Cerebellar nuclear complex (tissue), 1 donor: ENCODE measurements around the gene EEF1B2.
"Not testable (repeated sequence)": the region's sequence is repeated elsewhere in the genome, so short reads cannot be mapped to it uniquely, and the experiment has no call there.

Source experiments
- DNase-seq, 2 experiments: peaks; one replicate each; lab custom pipeline; 2025; lab: John Stamatoyannopoulos, UW

EEF1B2 gene

GRCh38 chr2:206164261-206164862 is 4.7 kb downstream of the EEF1B2 start:
- DNase-seq = no peak

- not testable (repeated sequence) for DNase-seq
These were observed 8.5 kb downstream of the EEF1B2 start for GRCh38 chr2:206168230-206168629.

- not testable (repeated sequence) for DNase-seq
These were observed 12.1 kb downstream of the EEF1B2 start for GRCh38 chr2:206171624-206172397.

- no peak for DNase-seq
These were observed 13.5 kb downstream of the EEF1B2 start for GRCh38 chr2:206173147-206173546.

GRCh38 chr2:206176121-206176520 is 16.4 kb downstream of the EEF1B2 start:
- DNase-seq = no peak

GRCh38 chr2:206176901-206177300 is 17.2 kb downstream of the EEF1B2 start:
- no peak for DNase-seq

GRCh38 chr2:206181526-206181925 is 21.8 kb downstream of the EEF1B2 start:
- DNase-seq = not testable (repeated sequence)

- DNase-seq = no peak
These were observed 30.0 kb downstream of the EEF1B2 start for GRCh38 chr2:206189691-206190090.

- DNase-seq = no peak
These were observed 30.4 kb downstream of the EEF1B2 start for GRCh38 chr2:206190111-206190510.

GRCh38 chr2:206190689-206191088 is 31.0 kb downstream of the EEF1B2 start:
- no peak for DNase-seq

GRCh38 chr2:206192157-206192556 is 32.5 kb downstream of the EEF1B2 start:
- DNase-seq = no peak

GRCh38 chr2:206193671-206194357 is 34.1 kb downstream of the EEF1B2 start:
- DNase-seq = no peak

- DNase-seq = no peak
These were observed 39.0 kb downstream of the EEF1B2 start for GRCh38 chr2:206198677-206199076.

GRCh38 chr2:206201075-206201848 is 41.6 kb downstream of the EEF1B2 start:
- DNase-seq = no peak

- DNase-seq = no peak
These were observed 42.8 kb downstream of the EEF1B2 start for GRCh38 chr2:206202446-206202845.

- no peak for DNase-seq
These were observed 43.6 kb downstream of the EEF1B2 start for GRCh38 chr2:206203331-206203730.

GRCh38 chr2:206204710-206205109 is 45.0 kb downstream of the EEF1B2 start:
- no peak for DNase-seq

- DNase-seq = not testable (repeated sequence)
These were observed 47.6 kb downstream of the EEF1B2 start for GRCh38 chr2:206207316-206207715.

GRCh38 chr2:206208900-206209299 is 49.2 kb downstream of the EEF1B2 start:
- DNase-seq = no peak

GRCh38 chr2:206211657-206212255 is 52.1 kb downstream of the EEF1B2 start:
- no peak for DNase-seq
